Mucosa of descending colon (tissue), 3 donors: Measurements from ENCODE around the gene TNFSF15. TPM values are rescaled to one million over a fixed set of nuclear protein-coding genes. Genes with fewer than 3 reads are reported as not detected.
A peak's percentile ranks its signal among the peaks of the same experiment; 100 is the strongest.

ENCODE experiments used
- ATAC-seq: fragments of 200-7000 bp; cut with Tn5 transposase; one replicate; pipeline ENCODE4 v1.9.1; 2020; ENCODE audit warnings: mild to moderate bottlenecking, moderate library complexity
- DNase-seq, 3 donors: peaks; one replicate each; pipeline ENCODE4 v3.0.0-alpha.2; 2020
- H3K36me3 ChIP-seq: fragments of 200-600 bp; one replicate; pipeline ENCODE4 v1.8.0; 2021; ENCODE audit warnings: low read depth, mild to moderate bottlenecking
- H3K4me1 ChIP-seq: fragments of 200-600 bp; one replicate; pipeline ENCODE4 v1.8.0; 2021; ENCODE audit warnings: low read depth, mild to moderate bottlenecking
- H3K4me3 ChIP-seq: fragments of 200-600 bp; one replicate; pipeline ENCODE4 v1.8.0; 2021; ENCODE audit warnings: mild to moderate bottlenecking
- H3K9me3 ChIP-seq: fragments of 200-600 bp; one replicate; pipeline ENCODE4 v1.8.0; 2021; ENCODE audit warnings: mild to moderate bottlenecking
- CTCF ChIP-seq: fragments of 200-600 bp; IDR thresholded peaks from one replicate; pipeline ENCODE4 v1.8.0; 2022; ENCODE audit warnings: antibody characterized with exemption, mild to moderate bottlenecking
- intact Hi-C, 2 donors: fragments of 100-400 bp; cut with DNase I in 1 of 2; cut with micrococcal nuclease in 1 of 2; formaldehyde crosslinking; loops; one replicate each; pipeline versions ENCODE4 v1.11.0 to v1.11.1; 2022; cut with DNase I, micrococcal nuclease
- total RNA-seq, 3 donors: library from RNA; stranded (reverse); fragmentation: NEBNext Ultra II Directional in 2 of 3; extraction: Animal tissue kit (Norgen Biotek cat#: 25700) in 2 of 3; gene quantifications; one replicate each; pipeline versions ENCODE4 v1.2.1 to v1.2.4, GENCODE V29; 2021 to 2023
- donor health status: DM: no; HTN: no; CAD: no; lungs with moderate emphysema.
- donor health status: DM: no; HTN: no; CAD: no.
- donor health status: DM: no; HTN: yes; CAD: no.

Gene TNFSF15
- total RNA-seq, 3 donors from 2014 or later = 0.80 to 8.7 (median 2.8) TPM

- intact Hi-C loops = no loop called here
- no peak for DNase-seq
- no peaks in the 10 kb centered on the region for H3K9me3 ChIP-seq
- H3K4me3 ChIP-seq = no peak overlapping the region
- H3K4me1 ChIP-seq = no peaks in the 10 kb centered on the region
- no peak for ATAC-seq
- H3K36me3 ChIP-seq = no peaks in the 10 kb centered on the region
- no peak for TF ChIP-seq CTCF
These were observed 8.0 kb upstream of the TNFSF15 start for GRCh38 chr9:114813717-114814418.

GRCh38 chr9:114811966-114812636 lies 6.3 kb upstream of the TNFSF15 start:
- DNase-seq (no peak), ATAC-seq (no peak)
- Histone ChIP-seq H3K4me1 (peaks cover under 1% of the 10 kb centered on the region), H3K36me3 (no peaks in the 10 kb centered on the region), H3K9me3 (no peaks in the 10 kb centered on the region), H3K4me3 (no peak overlapping the region)
- no peak for TF ChIP-seq CTCF
- intact Hi-C loops = no loop called here

- Histone ChIP-seq H3K4me1 (peaks cover 8% of the 10 kb centered on the region), H3K9me3 (no peaks in the 10 kb centered on the region), H3K4me3 (no peak overlapping the region), H3K36me3 (no peaks in the 10 kb centered on the region)
- DNase-seq (peak in 2 of 3 donors; percentile 28 to 42), ATAC-seq (peak; percentile 77)
- no peak for TF ChIP-seq CTCF
- intact Hi-C loops = no loop called here
These were observed 5.5 kb upstream of the TNFSF15 start for GRCh38 chr9:114811301-114811700.

GRCh38 chr9:114810614-114811013 lies 4.8 kb upstream of the TNFSF15 start:
- intact Hi-C loops = no loop called here
- H3K4me3 ChIP-seq = no peak overlapping the region
- DNase-seq (no peak), ATAC-seq (no peak)
- H3K4me1 ChIP-seq = peaks cover 13% of the 10 kb centered on the region
- TF ChIP-seq CTCF = no peak
- H3K9me3 ChIP-seq = no peaks in the 10 kb centered on the region
- H3K36me3 ChIP-seq = no peaks in the 10 kb centered on the region

- DNase-seq (no peak), ATAC-seq (peak; percentile 24)
- peaks cover 25% of the 10 kb centered on the region for H3K4me1 ChIP-seq
- intact Hi-C loops = no loop called here
- H3K9me3 ChIP-seq = no peaks in the 10 kb centered on the region
- TF ChIP-seq CTCF = no peak
- no peaks in the 10 kb centered on the region for H3K36me3 ChIP-seq
- no peak overlapping the region for H3K4me3 ChIP-seq
These were observed 674 bp upstream of the TNFSF15 start for GRCh38 chr9:114806526-114806900.
